PC-3 (cell line): ENCODE data around the gene SMIM7.

ENCODE experiments used
- EZH2 ChIP-seq: fragments of 300-600 bp; sonication (generic); IDR thresholded peaks from one replicate; pipeline ENCODE4 v1.6.1; 2017; ENCODE audit warnings: antibody characterized with exemption, mild to moderate bottlenecking, low read length; ENCODE audit not compliant: unreplicated experiment
- TF ChIP-seq, protein P1 (sequence below): fragments of 300-600 bp; sonication (generic); conservative IDR thresholded peaks from 2 replicates; pipeline ENCODE4 v1.5.1; 2017; ENCODE audit warnings: antibody characterized with exemption, low read depth, mild to moderate bottlenecking, low read length

DNA sequence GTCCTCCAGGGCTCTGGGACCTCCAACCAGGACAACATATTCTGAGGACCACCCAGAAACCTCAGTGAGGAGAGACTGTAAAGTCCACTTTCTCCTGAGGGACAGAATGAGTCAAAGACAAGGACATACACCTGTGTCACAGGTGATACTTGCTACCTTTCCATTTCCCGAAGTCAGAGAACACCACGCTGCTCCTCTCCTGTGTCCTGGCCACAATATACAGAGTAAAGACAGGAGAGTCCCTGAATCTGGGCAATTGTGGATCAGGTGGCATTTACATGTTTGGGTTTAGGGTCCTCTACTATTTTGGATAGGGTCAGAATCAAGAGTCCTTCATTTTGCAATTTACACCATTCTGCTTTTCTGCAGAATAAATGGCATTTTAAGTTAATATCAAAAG is 36.9 kb downstream of the SMIM7 start:
- TF ChIP-seq, protein P1, sequence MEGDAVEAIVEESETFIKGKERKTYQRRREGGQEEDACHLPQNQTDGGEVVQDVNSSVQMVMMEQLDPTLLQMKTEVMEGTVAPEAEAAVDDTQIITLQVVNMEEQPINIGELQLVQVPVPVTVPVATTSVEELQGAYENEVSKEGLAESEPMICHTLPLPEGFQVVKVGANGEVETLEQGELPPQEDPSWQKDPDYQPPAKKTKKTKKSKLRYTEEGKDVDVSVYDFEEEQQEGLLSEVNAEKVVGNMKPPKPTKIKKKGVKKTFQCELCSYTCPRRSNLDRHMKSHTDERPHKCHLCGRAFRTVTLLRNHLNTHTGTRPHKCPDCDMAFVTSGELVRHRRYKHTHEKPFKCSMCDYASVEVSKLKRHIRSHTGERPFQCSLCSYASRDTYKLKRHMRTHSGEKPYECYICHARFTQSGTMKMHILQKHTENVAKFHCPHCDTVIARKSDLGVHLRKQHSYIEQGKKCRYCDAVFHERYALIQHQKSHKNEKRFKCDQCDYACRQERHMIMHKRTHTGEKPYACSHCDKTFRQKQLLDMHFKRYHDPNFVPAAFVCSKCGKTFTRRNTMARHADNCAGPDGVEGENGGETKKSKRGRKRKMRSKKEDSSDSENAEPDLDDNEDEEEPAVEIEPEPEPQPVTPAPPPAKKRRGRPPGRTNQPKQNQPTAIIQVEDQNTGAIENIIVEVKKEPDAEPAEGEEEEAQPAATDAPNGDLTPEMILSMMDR, result no peak
- TF ChIP-seq EZH2, result no peak
